DOHH2 (cell line): ENCODE measurements around the gene APH1B.

Source experiments
- H3F3A ChIP-seq: fragments of 200-600 bp; sonication (generic), shearing (Covaris generic); 2 replicates; pipeline ENCODE4 v1.6.0; 2016; ENCODE audit warnings: antibody characterized with exemption, mild to moderate bottlenecking; ENCODE audit not compliant: control insufficient read depth, insufficient read depth
- H3K27ac ChIP-seq: fragments of 200-600 bp; sonication (generic); 2 replicates; pipeline ENCODE4 v1.5.1; 2014; ENCODE audit warnings: low read depth, mild to moderate bottlenecking, low read length, moderate library complexity
- H3K27me3 ChIP-seq: fragments of 200-600 bp; sonication (generic); 2 replicates; pipeline ENCODE4 v1.6.1; 2014; ENCODE audit warnings: mild to moderate bottlenecking, low read length, mixed read lengths; ENCODE audit not compliant: control insufficient read depth
- H3K36me3 ChIP-seq: fragments of 200-600 bp; sonication (generic); 2 replicates; pipeline ENCODE4 v1.6.1; 2014; ENCODE audit warnings: mild to moderate bottlenecking, low read length, moderate library complexity, mixed read lengths; ENCODE audit not compliant: control insufficient read depth
- H3K4me1 ChIP-seq: fragments of 200-600 bp; sonication (generic); 2 replicates; pipeline ENCODE4 v1.6.1; 2014; ENCODE audit warnings: mild to moderate bottlenecking, low read length, mixed read lengths; ENCODE audit not compliant: control insufficient read depth
- H3K4me2 ChIP-seq: fragments of 200-600 bp; sonication (generic); 2 replicates; pipeline ENCODE4 v1.6.0; 2014; ENCODE audit warnings: mild to moderate bottlenecking, low read length, moderate library complexity
- H3K4me3 ChIP-seq: fragments of 200-600 bp; sonication (generic); 2 replicates; pipeline ENCODE4 v1.5.1; 2014; ENCODE audit warnings: mild to moderate bottlenecking, low read length, mixed read lengths
- H3K79me2 ChIP-seq: fragments of 200-600 bp; sonication (generic); 2 replicates; pipeline ENCODE4 v1.6.1; 2014; ENCODE audit warnings: mild to moderate bottlenecking, low read length, mixed read lengths; ENCODE audit not compliant: control insufficient read depth
- H3K9me2 ChIP-seq: fragments of 200-600 bp; sonication (generic); replicated peaks from 2 replicates; pipeline ENCODE4 v1.6.1; 2014; ENCODE audit warnings: mild to moderate bottlenecking, low read length, mixed read lengths; ENCODE audit not compliant: control insufficient read depth
- H3K9me3 ChIP-seq: fragments of 200-600 bp; sonication (generic); 2 replicates; pipeline ENCODE4 v1.6.1; 2014; ENCODE audit warnings: antibody characterized with exemption, low read length, mixed read lengths; ENCODE audit not compliant: control insufficient read depth, insufficient read depth
- H4K20me1 ChIP-seq: fragments of 200-600 bp; sonication (generic); 2 replicates; pipeline ENCODE4 v1.6.0; 2014; ENCODE audit warnings: low read depth, mild to moderate bottlenecking, antibody characterized with exemption, low read length, moderate library complexity; ENCODE audit not compliant: control insufficient read depth, insufficient read depth
- EZH2phosphoT487 ChIP-seq: fragments of 200-600 bp; sonication (generic); IDR thresholded peaks from 2 replicates; pipeline ENCODE4 v1.6.1; 2017; ENCODE audit warnings: borderline replicate concordance, mild to moderate bottlenecking, antibody characterized with exemption, low read length, moderate library complexity, mixed read lengths
- TF ChIP-seq, protein P1 (sequence below): fragments of 200-600 bp; sonication (generic); IDR thresholded peaks from one replicate; pipeline ENCODE4 v1.5.1; 2014; ENCODE audit warnings: antibody characterized with exemption, mild to moderate bottlenecking, low read depth, low read length; ENCODE audit not compliant: poor library complexity, severe bottlenecking

APH1B gene

DNA sequence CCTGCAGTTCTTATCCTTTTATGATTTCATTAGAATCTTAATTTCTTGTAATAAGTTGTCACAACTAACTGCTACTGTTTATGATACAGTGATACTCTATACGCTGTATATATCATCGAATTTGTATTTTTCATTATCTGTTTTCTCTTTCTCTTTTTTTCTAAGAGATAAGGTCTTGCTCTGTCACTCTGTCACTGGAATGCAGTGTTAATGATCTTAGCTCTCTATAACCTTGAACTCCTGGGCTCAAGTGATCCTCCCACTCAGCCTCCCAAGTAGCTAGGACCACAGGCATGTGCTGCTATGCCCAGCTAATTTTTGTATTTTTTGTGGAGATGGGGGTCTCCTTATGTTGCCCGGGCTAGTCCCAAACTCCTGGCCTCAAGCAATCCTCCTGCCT, 14.8 kb downstream of the APH1B start:
- no peak overlapping the region for H3K4me2 ChIP-seq

DNA sequence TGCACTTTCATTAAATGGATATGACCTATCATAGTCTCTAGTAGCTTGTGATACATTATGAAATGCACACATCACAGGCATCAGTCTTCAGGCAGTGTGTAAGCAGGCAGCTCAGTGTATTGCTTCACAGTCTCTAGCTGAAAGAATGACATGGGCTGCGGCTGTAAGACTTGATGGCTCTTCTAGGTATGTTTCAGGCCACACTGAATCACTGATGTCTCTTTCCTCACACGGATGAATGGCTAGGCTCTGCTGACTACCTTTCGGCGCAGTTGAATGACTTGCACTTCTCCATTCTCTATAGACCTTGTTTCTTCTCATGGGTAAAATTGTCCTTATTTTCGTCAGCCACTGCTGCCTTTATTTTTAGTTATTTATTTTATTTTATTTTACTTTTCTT, 15.4 kb downstream of the APH1B start:
- Histone ChIP-seq H3K79me2 (no peaks in the 10 kb centered on the region), H3K36me3 (peaks cover under 1% of the 10 kb centered on the region; the same call in 1 of the 2 replicates), H3K4me2 (no peak overlapping the region), H4K20me1 (no peaks in the 10 kb centered on the region), H3F3A (no peaks in the 10 kb centered on the region), H3K4me1 (no peaks in the 10 kb centered on the region), H3K4me3 (no peak overlapping the region), H3K27me3 (no peaks in the 10 kb centered on the region), H3K9me2 (no peaks in the 10 kb centered on the region), H3K9me3 (no peaks in the 10 kb centered on the region), H3K27ac (no peak overlapping the region)
- TF ChIP-seq EZH2phosphoT487 = no peak
- TF ChIP-seq, protein P1, sequence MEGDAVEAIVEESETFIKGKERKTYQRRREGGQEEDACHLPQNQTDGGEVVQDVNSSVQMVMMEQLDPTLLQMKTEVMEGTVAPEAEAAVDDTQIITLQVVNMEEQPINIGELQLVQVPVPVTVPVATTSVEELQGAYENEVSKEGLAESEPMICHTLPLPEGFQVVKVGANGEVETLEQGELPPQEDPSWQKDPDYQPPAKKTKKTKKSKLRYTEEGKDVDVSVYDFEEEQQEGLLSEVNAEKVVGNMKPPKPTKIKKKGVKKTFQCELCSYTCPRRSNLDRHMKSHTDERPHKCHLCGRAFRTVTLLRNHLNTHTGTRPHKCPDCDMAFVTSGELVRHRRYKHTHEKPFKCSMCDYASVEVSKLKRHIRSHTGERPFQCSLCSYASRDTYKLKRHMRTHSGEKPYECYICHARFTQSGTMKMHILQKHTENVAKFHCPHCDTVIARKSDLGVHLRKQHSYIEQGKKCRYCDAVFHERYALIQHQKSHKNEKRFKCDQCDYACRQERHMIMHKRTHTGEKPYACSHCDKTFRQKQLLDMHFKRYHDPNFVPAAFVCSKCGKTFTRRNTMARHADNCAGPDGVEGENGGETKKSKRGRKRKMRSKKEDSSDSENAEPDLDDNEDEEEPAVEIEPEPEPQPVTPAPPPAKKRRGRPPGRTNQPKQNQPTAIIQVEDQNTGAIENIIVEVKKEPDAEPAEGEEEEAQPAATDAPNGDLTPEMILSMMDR = no peak

More for the DNA sequence above, 14.8 kb downstream of the APH1B start:
- no peak overlapping the region for H3K4me3 ChIP-seq
- no peaks in the 10 kb centered on the region for H3K79me2 ChIP-seq
- no peaks in the 10 kb centered on the region for H3K4me1 ChIP-seq
- H3K9me2 ChIP-seq = no peaks in the 10 kb centered on the region
- no peaks in the 10 kb centered on the region for H3K9me3 ChIP-seq
- no peaks in the 10 kb centered on the region for H4K20me1 ChIP-seq
- TF ChIP-seq EZH2phosphoT487 = no peak
- TF ChIP-seq, protein P1 = no peak
- no peaks in the 10 kb centered on the region for H3K27me3 ChIP-seq
- H3K36me3 ChIP-seq = peaks cover 5% of the 10 kb centered on the region; the same call in 1 of the 2 replicates
- H3F3A ChIP-seq = no peaks in the 10 kb centered on the region
- H3K27ac ChIP-seq = no peak overlapping the region

DNA sequence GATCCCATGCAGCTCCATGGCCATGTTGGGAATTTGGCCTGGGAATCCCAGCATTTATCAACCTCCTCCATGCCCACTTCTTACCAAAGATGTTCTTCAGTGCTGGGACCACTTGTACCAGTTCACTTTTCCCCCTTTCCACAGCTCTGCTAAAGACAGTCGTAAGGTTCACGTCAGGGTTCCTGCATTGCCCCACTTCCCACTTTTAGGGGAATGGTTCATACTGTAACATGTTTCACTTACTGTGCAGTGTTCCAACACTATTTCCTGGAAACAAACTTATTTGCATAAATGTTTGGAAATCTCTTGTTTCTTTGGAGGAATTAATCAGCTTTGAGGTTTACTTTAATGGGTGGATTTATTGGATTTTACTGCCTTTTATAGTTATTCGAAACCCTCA, 17.0 kb downstream of the APH1B start:
- Histone ChIP-seq H3K9me3 (no peaks in the 10 kb centered on the region), H3K4me2 (no peak overlapping the region), H3K9me2 (no peaks in the 10 kb centered on the region), H3K79me2 (no peaks in the 10 kb centered on the region), H3K27me3 (no peaks in the 10 kb centered on the region), H3K27ac (no peak overlapping the region), H3K4me1 (no peaks in the 10 kb centered on the region), H3K36me3 (no peaks in the 10 kb centered on the region), H3F3A (no peaks in the 10 kb centered on the region), H3K4me3 (no peak overlapping the region), H4K20me1 (no peaks in the 10 kb centered on the region)
- TF ChIP-seq, protein P1 = no peak
- no peak for TF ChIP-seq EZH2phosphoT487

DNA sequence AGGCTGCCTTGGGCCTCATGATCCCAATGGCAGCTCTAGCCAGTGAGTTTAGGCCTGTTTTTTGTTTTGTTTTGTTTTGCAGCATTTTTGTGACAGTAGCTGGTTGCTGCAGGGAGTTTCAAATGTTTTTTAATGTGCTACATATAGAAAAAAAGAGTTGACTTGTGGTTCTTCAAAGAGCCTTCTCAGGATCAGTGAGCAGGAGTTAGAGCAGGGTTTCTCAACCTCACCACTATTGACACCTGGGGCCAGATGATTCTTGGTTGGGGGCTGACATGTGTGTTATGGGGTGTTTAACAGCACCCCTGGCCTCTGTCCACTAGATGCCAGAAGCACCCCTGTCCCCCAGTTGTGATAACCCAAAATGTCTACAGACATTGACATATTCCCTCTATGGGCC, 17.9 kb downstream of the APH1B start:
- TF ChIP-seq, protein P1 = no peak
- no peak for TF ChIP-seq EZH2phosphoT487
- Histone ChIP-seq H3K27me3 (no peaks in the 10 kb centered on the region), H3K27ac (no peak overlapping the region), H3K4me3 (no peak overlapping the region), H3K4me1 (no peaks in the 10 kb centered on the region), H3K9me3 (no peaks in the 10 kb centered on the region), H4K20me1 (no peaks in the 10 kb centered on the region), H3K79me2 (no peaks in the 10 kb centered on the region), H3K9me2 (no peaks in the 10 kb centered on the region), H3F3A (no peaks in the 10 kb centered on the region), H3K4me2 (no peak overlapping the region), H3K36me3 (no peaks in the 10 kb centered on the region)
